Measurements from ENCODE around the gene KRT16.
"Not testable (repeated sequence)": the region's sequence is repeated elsewhere in the genome, so short reads cannot be mapped to it uniquely, and the experiment has no call there.

KRT16 gene

DNA sequence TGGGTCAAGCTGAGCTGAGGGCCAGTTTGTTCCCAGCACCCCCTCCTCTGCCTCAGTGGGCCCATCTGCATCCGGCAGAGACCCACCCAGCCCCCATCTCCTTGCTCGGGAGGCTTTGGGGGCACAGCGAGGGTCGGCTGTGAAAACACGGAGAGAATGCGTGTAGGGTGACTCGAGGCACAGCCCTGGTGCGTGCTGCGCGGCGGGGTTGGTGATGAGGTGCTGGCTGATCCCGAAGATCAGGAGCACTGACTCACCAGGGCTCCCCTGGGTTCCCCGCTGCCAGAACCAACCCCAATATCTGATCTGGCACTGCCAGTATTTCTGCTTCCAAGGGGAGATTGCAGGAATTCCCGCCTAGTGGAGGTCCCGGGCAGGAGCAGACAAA, 19.3 kb upstream of the KRT16 start:
- no peak overlapping the region for H3K4me3 ChIP-seq (ENCODE audit: low read depth, low read length)
- in situ Hi-C loops (cut with HindIII; ENCODE audit: low sequenced_read_pairs): no loop called here
- TF ChIP-seq, protein P1, sequence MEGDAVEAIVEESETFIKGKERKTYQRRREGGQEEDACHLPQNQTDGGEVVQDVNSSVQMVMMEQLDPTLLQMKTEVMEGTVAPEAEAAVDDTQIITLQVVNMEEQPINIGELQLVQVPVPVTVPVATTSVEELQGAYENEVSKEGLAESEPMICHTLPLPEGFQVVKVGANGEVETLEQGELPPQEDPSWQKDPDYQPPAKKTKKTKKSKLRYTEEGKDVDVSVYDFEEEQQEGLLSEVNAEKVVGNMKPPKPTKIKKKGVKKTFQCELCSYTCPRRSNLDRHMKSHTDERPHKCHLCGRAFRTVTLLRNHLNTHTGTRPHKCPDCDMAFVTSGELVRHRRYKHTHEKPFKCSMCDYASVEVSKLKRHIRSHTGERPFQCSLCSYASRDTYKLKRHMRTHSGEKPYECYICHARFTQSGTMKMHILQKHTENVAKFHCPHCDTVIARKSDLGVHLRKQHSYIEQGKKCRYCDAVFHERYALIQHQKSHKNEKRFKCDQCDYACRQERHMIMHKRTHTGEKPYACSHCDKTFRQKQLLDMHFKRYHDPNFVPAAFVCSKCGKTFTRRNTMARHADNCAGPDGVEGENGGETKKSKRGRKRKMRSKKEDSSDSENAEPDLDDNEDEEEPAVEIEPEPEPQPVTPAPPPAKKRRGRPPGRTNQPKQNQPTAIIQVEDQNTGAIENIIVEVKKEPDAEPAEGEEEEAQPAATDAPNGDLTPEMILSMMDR (IDR thresholded peaks at IDR 0.05; ENCODE audit: low read depth, low read length, missing control alignments): no peak
- DNase-seq (ENCODE audit: low read depth): no peak

DNA sequence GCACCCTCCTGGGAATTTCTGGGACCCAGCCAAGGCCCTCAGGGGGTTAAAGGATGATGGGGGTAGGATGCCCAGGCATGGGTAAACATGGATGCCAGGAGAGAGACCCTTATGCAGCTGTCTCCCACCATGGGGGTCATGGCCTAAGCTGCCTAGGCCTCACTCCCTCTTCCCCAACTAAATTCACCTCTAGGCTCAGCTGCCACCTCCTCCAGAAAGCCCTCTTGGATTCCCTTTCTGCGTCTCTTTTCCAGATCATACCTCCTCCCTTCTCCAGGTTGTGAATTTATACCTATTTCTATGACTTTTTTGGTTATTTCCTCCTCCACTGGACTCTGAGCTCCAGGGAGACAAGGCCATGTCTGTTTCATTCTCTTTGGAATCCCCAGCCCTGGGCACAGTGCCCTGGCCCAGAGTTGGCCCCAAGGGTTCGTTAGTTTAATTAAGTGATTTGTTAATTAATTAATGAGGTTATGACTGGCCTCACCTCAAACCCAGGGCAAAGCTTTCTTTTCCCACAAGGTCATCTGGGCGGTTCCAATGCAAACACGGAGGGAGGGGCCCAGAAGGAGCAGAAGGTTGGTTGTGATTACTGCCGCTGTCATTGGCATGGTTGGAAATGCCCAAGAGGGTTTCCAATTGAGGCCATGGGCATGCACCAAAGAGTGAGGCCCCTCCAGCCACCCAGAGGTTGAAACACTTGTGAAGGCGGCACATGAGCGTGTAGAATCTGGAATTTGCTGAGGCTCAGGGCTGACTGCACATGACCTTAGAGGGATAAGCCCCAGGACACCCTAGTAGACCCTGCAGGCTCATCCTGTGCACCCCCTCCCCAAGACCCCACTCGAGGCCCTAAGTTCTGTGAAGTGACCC, 18.7 kb upstream of the KRT16 start:
- in situ Hi-C loops (cut with HindIII; ENCODE audit: low sequenced_read_pairs): no loop called here
- no peak for DNase-seq (ENCODE audit: low read depth)
- TF ChIP-seq, protein P1 (IDR thresholded peaks at IDR 0.05; ENCODE audit: low read depth, low read length, missing control alignments): no peak
- H3K4me3 ChIP-seq (ENCODE audit: low read depth, low read length): no peak overlapping the region

DNA sequence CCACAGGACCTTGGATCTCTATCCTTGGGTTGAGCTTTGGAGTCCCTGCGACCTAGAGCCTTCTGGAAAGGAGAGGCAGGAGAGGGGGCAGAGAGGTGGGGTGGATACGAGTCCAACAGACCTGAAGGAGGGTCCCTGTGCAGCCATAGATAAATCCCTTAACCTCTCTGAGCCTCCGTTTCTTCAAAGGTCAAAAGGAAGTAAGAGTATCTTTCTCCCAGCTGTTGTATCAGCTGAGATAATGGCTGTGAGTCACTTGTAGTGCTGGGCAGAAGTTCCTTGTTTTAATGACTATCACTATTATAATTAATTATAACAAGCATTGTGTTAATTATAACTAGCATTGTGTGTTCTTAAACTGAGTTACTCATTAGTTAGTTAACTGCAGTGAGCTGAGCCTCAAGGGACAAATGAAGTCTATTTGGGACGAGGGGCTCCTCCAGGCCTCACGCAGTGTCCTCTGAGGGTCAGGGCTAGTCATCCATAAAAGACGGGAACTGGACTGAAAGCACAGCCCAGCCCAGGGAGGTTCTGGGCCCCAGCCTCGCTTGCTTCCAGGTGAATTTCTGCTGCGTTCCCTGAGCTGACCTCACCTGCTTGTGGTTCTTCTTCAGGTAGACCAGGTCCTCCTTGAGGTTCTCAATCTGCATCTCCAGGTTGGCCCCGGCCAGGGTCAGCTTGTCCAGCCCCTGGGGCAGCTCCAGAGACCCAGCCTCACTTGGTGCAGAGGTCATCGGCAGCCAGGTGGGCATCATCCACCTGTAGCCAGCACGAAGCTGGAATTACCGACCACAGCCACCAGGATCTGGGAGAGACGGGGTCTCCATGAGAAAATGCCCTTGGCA, 17.5 kb upstream of the KRT16 start:
- H3K4me3 ChIP-seq (ENCODE audit: low read depth, low read length): no peak overlapping the region
- in situ Hi-C loops (cut with HindIII; ENCODE audit: low sequenced_read_pairs): no loop called here
- DNase-seq (ENCODE audit: low read depth): no peak
- TF ChIP-seq, protein P1 (IDR thresholded peaks at IDR 0.05; ENCODE audit: low read depth, low read length, missing control alignments): no peak

DNA sequence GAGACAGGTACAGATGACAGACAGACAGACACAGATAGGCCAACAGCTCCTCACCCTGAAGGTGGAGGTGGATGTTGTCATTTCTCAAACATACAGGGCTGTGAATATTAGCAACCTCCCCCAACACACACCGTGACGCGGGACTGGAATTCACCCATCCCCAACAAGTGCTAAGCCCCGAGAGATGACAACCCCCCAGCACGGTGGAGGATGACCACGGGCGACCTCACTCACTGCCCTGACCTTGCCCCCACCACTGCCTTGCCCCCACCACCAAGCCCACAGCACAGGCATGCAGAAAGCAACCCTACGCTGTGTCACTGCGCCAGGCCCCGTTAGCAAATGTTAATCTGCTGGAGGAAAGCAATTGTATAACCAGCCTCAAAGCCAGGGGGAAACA, 16.7 kb upstream of the KRT16 start:
- no peak for DNase-seq (ENCODE audit: low read depth)
- H3K4me3 ChIP-seq (ENCODE audit: low read depth, low read length): no peak overlapping the region
- in situ Hi-C loops (cut with HindIII; ENCODE audit: low sequenced_read_pairs): no loop called here
- TF ChIP-seq, protein P1 (IDR thresholded peaks at IDR 0.05; ENCODE audit: low read depth, low read length, missing control alignments): no peak

DNA sequence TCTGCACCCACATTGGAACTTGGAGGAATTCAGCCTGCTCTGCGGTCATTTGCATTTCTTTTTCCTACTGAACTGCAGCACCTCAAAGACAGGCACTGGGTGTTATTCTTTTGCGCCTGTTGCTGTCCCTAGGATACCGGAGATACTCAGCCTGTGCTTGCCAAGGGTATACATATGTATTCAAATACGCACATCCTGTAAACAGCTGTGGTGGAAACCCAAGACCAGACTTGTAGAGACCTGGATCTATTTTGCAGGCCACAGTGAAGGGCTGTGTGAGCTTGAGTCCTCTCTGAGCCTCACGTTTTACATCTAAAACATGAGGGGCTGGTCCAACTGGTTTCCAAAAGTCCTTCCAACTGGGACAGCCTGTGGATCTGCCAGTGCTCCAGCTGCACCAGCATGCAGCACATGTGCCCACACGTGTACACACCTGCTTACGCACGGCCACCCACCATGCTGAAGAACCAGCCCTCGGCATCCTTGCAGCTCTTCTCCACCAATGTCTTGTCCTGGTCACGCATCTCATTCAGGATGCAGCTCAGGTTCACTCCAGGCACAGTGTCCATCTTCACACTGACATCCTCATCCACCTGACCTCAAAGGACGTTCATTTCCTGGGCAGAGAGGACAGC, 16.2 kb upstream of the KRT16 start:
- H3K4me3 ChIP-seq (ENCODE audit: low read depth, low read length); DNase-seq (ENCODE audit: low read depth); in situ Hi-C loops (cut with HindIII; ENCODE audit: low sequenced_read_pairs): not testable (repeated sequence)

DNA sequence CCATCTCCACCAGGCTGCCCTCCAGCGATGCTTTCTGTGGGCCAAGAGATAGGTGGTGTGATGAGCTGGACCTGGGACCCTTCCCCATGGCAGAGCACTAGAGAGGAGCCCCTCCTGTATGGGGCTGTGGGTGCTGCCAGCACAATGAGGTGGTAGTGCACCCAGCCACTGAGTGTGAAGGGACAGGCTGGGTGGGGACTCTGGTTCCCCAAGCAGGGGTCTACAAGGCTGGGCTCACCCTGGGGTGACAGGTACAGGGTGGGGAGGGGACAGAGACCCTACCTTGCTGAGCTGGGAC, 15.5 kb upstream of the KRT16 start:
- in situ Hi-C loops (cut with HindIII; ENCODE audit: low sequenced_read_pairs); DNase-seq (ENCODE audit: low read depth); H3K4me3 ChIP-seq (ENCODE audit: low read depth, low read length): not testable (repeated sequence)

DNA sequence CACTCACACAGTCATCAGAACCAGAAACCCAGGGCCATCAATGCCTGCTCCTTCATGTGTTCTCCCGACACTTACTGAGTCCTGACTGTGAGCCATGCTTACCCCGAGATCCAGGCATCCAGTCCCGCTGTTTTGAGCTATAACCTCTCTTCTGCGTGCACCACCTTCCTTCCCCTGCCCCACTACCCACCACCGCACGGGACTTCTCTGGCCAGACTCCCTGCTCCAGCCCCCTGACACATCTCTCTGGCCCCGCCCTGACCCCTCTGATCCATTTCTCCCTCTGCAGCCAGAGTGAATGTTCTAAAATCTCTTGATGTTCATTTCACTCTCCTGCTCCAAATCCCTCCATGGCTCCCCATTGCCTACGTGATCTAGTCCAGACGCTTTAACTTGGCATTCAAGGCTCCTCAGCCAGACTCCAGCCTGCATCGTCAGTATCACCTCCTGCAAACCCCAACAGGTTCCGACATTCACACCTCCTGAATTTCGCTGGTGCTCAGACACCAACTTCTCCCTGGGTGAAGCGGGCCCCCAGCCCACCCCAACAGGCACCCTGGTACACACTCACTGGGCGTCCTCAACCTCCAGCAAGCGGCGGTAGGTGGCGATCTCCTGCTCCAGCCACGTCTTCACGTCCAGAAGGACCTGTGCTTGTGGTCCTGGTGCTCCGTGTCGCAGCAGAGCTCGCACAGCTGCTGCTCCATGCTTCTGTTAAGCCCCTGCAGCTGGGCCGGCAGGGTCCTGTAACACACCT, 14.9 kb upstream of the KRT16 start:
- in situ Hi-C loops (cut with HindIII; ENCODE audit: low sequenced_read_pairs): no loop called here
- no peak for DNase-seq (ENCODE audit: low read depth)
- no peak overlapping the region for H3K4me3 ChIP-seq (ENCODE audit: low read depth, low read length)
- TF ChIP-seq, protein P1 (IDR thresholded peaks at IDR 0.05; ENCODE audit: low read depth, low read length, missing control alignments): no peak

DNA sequence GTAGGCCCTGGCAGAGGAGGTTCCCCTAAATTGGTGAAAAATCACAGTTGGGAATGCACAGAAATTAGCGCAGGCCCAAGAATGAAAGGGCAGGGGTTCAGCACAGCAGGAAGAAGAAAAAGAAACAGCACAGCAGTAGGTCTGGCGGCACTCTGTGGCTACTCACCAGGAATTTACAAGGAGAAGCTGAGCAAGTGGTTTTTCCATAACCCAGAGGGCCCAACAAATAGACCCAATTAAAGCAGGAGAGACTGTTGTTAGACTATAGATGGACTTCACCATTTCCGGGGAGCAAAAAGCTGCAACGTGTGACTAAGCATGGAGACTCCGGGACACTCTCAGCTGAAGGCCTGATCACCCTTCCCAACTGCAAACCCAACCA, 14.3 kb upstream of the KRT16 start:
- DNase-seq (ENCODE audit: low read depth); in situ Hi-C loops (cut with HindIII; ENCODE audit: low sequenced_read_pairs); H3K4me3 ChIP-seq (ENCODE audit: low read depth, low read length): not testable (repeated sequence)

DNA sequence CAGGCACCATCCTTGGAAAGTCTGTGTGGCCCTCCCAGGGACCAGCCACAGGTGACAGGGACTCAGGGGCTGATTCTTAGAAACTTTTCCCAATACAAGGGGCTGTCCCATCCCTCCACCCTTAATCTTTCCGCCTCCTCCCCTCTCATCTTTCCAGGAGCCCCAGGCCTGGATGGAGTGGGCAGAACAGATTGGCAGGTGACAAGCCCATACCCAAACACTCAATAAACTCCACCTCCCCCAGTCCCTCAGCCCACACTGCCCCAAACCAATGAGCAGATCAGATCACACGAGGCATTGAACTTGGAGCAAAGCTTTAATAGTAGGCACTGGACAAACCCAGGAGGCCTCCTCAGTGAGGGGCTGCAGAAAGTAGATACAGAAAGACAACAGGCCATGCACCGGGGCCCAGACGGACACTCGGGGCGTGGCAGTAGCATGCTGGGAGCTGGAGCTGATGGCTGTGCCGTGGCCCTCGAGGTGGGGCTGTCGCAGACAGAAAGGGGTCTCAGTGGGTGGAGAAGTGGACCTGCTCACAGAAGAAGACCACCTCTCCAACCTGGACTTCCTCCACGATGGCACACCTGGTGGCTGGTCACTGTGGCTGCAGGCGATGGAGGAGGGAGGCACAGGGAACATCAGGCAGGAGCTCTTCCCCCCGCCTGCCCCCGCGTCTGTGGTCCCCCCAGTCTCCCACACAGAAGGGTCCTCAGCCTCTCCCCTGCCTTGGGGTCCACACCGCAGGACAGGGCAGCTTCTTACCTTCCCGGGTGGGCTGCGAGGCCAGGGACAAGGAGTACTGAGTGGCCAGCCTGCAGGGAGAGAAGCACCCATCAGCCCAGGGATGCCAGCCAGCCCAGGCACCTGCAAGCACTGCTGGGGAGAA, 13.7 kb upstream of the KRT16 start:
- H3K4me3 ChIP-seq (ENCODE audit: low read depth, low read length); in situ Hi-C loops (cut with HindIII; ENCODE audit: low sequenced_read_pairs); DNase-seq (ENCODE audit: low read depth): not testable (repeated sequence)
